GM18951 (cell line): ENCODE measurements around the gene ATR.
A peak's percentile ranks its signal among the peaks of the same experiment; 100 is the strongest.

Source experiments
- POLR2A ChIP-seq: IDR thresholded peaks from 4 replicates; pipeline ENCODE4 v1.6.1; 2011; ENCODE audit warnings: mild to moderate bottlenecking; ENCODE audit not compliant: insufficient read length, insufficient read depth; ENCODE audit errors: extremely low read depth
- in situ Hi-C: fragments of 300-500 bp; cut with MboI; formaldehyde crosslinking; loops from one replicate; pipeline ENCODE4 v1.12.0; 2022; ENCODE audit warnings: low sequenced_read_pairs, mixed read lengths, inconsistent platforms; ENCODE audit not compliant: unreplicated experiment

The ATR gene

GRCh38 chr3:142602619-142603385, 24.3 kb upstream of the ATR start:
- in situ Hi-C loops: no loop called here

GRCh38 chr3:142601713-142602112, 23.2 kb upstream of the ATR start:
- in situ Hi-C loops: no loop called here
- no peak for TF ChIP-seq POLR2A

More at GRCh38 chr3:142602619-142603385, 24.3 kb upstream of the ATR start:
- TF ChIP-seq POLR2A: no peak

- in situ Hi-C loops: loop anchor here (25.0 kb wide), 1 partner anchor 389 kb away; no protein-coding TSS in a partner anchor
- no peak for TF ChIP-seq POLR2A
Measured at GRCh38 chr3:142597906-142598305, 19.4 kb upstream of the ATR start.

GRCh38 chr3:142596726-142597088, 18.2 kb upstream of the ATR start:
- in situ Hi-C loops: loop anchor here (25.0 kb wide), 1 partner anchor 391 kb away; no protein-coding TSS in a partner anchor
- TF ChIP-seq POLR2A: no peak

- in situ Hi-C loops: loop anchor here (25.0 kb wide), 1 partner anchor 391 kb away; no protein-coding TSS in a partner anchor
- peak; percentile 73 for TF ChIP-seq POLR2A
Measured at GRCh38 chr3:142595951-142596725, 17.6 kb upstream of the ATR start, which contains the start of gene PLS1. Gene PLS1, plus strand, starts transcription at chr3:142596393. Its CDS starts 67,845 bp downstream, at chr3:142664238.

- TF ChIP-seq POLR2A: no peak
- in situ Hi-C loops: loop anchor here (25.0 kb wide), 1 partner anchor 392 kb away; no protein-coding TSS in a partner anchor
Measured at GRCh38 chr3:142595581-142595950, 17.0 kb upstream of the ATR start.

GRCh38 chr3:142595141-142595540, 16.6 kb upstream of the ATR start:
- TF ChIP-seq POLR2A: no peak

GRCh38 chr3:142592268-142592667, 13.7 kb upstream of the ATR start:
- in situ Hi-C loops: loop anchor here (25.0 kb wide), 1 partner anchor 395 kb away; no protein-coding TSS in a partner anchor

More at GRCh38 chr3:142595141-142595540, 16.6 kb upstream of the ATR start:
- in situ Hi-C loops: loop anchor here (25.0 kb wide), 1 partner anchor 392 kb away; no protein-coding TSS in a partner anchor

- no peak for TF ChIP-seq POLR2A
- in situ Hi-C loops: loop anchor here (25.0 kb wide), 1 partner anchor 399 kb away; no protein-coding TSS in a partner anchor
Measured at GRCh38 chr3:142588703-142589102, 10.2 kb upstream of the ATR start.

GRCh38 chr3:142586803-142587406, 8.4 kb upstream of the ATR start:
- TF ChIP-seq POLR2A: no peak
- in situ Hi-C loops: loop anchor here (25.0 kb wide), 1 partner anchor 400 kb away; no protein-coding TSS in a partner anchor

- in situ Hi-C loops: loop anchor here (25.0 kb wide), 1 partner anchor 406 kb away; no protein-coding TSS in a partner anchor
Measured at GRCh38 chr3:142581070-142581469, 2.5 kb upstream of the ATR start.

GRCh38 chr3:142580061-142580423, 1.5 kb upstream of the ATR start:
- TF ChIP-seq POLR2A: no peak
- in situ Hi-C loops: loop anchor here (25.0 kb wide), 1 partner anchor 407 kb away; no protein-coding TSS in a partner anchor
